GM12892 (cell line): ENCODE results near the gene ZNF485.

ENCODE experiments used
- POLR2A ChIP-seq: IDR thresholded peaks from 2 replicates; pipeline ENCODE4 v1.6.1; 2011; ENCODE audit warnings: low read depth, low read length, control low read depth
- POLR2AphosphoS5 ChIP-seq: IDR thresholded peaks from 2 replicates; pipeline ENCODE4 v1.6.1; 2011; ENCODE audit warnings: low read depth, low read length, control low read depth
- TAF1 ChIP-seq: IDR thresholded peaks from 2 replicates; pipeline ENCODE4 v1.6.1; 2011; ENCODE audit warnings: low read depth, mild to moderate bottlenecking, control low read depth, low read length, borderline replicate concordance

DNA sequence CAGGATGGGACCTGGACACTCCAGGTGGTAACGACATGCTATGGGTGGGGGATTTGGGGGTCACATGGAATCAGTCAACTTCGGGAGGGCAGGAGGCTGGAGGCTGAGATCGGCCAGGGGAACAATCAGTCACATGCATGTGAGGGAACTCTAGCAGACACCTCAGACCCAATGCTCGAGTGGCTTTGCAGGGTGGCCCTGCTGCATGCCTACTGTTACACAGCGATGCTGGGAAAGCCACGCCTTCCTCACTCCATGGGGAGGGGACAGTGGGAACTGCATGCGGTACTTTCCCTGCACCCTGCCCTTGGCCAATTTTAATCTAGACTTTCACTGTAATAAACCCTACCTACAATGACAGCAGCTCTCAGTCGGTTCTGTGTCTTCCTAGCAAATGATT, 49.1 kb downstream of the ZNF485 start:
- TF ChIP-seq TAF1: no peak
- TF ChIP-seq POLR2A: no peak
- TF ChIP-seq POLR2AphosphoS5: no peak
